Activated CD4-positive, alpha-beta memory T cell treated with anti-CD3 and anti-CD28 coated beads for 36 hours (primary cell): ENCODE data around the gene GALNT6. TPM values are rescaled to one million over a fixed set of nuclear protein-coding genes. Genes with fewer than 3 reads are reported as not detected.

Experiments used
- CTCF ChIA-PET: fragments of 350-600 bp; sonication (Branson Sonifier 250); formaldehyde crosslinking; loops from one replicate; lab custom pipeline; 2021; ENCODE audit warnings: antibody characterized with exemption, inconsistent platforms; lab: Charles Lee
- POLR2A ChIA-PET: fragments of 350-600 bp; sonication (Branson Sonifier 250); formaldehyde crosslinking; loops from one replicate; lab custom pipeline; 2021; ENCODE audit warnings: antibody characterized with exemption; lab: Charles Lee
- DNase-seq: peaks from one replicate; pipeline ENCODE4 v3.0.0-alpha.2; 2020
- H3K27ac Mint-ChIP-seq: one replicate; pipeline ENCODE4 v1.8.0; 2021; ENCODE audit warnings: mixed read lengths
- H3K27me3 Mint-ChIP-seq: one replicate; pipeline ENCODE4 v1.8.0; 2021; ENCODE audit warnings: mixed read lengths
- H3K36me3 Mint-ChIP-seq: one replicate; pipeline ENCODE4 v1.8.0; 2021; ENCODE audit warnings: mixed read lengths
- H3K4me1 Mint-ChIP-seq: one replicate; pipeline ENCODE4 v1.8.0; 2021; ENCODE audit warnings: low read depth, mixed read lengths
- H3K4me3 Mint-ChIP-seq: one replicate; pipeline ENCODE4 v1.8.0; 2021; ENCODE audit warnings: mild to moderate bottlenecking, mixed read lengths
- H3K9me3 Mint-ChIP-seq: one replicate; pipeline ENCODE4 v1.8.0; 2021; ENCODE audit warnings: mixed read lengths
- intact Hi-C: fragments of 100-400 bp; cut with micrococcal nuclease; formaldehyde crosslinking; loops from one replicate; pipeline ENCODE4 v1.15.1; 2023
- total RNA-seq, 2 experiments: library from RNA; stranded (reverse); gene quantifications; one replicate each; pipeline ENCODE4 v1.2.3, GENCODE V29; 2021

Gene GALNT6
- total RNA-seq, 2 experiments from 2014 or later, result 13.1 to 15.8 TPM

DNA sequence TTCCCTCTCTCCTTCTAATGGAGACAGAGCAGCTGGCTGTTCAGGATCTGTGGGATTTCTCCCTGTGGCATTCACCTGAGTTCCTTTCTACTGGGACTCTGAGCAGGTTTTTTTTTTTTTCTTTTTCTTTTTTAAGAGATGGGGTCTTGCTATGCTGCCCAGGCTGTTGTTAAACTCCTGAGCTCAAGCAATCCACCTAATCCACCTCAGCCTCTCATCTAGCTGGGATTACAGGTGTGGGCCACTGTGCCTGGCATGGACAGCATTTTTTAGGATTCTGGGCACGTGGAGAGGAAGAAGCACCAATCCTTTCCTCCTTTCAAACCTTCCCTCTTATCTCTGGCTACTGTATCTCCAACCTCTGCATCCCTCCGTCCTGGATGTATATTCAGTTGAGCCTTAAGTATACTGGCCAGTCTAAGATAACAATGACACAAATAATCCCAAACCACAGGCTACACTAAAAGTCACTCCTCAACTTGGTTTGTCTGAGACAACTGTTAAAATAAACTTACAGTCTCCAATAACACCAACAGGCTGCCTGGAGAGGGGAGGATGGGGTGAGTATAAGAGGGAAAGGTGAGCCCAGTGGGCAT, 28.4 kb downstream of the GALNT6 start:
- H3K4me3 Mint-ChIP-seq, result no peak overlapping the region
- intact Hi-C loops, result no loop called here
- no peak overlapping the region for H3K27ac Mint-ChIP-seq
- POLR2A ChIA-PET, result no interaction called here
- H3K9me3 Mint-ChIP-seq, result no peaks in the 10 kb centered on the region
- H3K36me3 Mint-ChIP-seq, result peaks cover 1% of the 10 kb centered on the region
- no peak for DNase-seq
- CTCF ChIA-PET, result no interaction called here
- H3K27me3 Mint-ChIP-seq, result no peaks in the 10 kb centered on the region
- peaks cover 11% of the 10 kb centered on the region for H3K4me1 Mint-ChIP-seq

DNA sequence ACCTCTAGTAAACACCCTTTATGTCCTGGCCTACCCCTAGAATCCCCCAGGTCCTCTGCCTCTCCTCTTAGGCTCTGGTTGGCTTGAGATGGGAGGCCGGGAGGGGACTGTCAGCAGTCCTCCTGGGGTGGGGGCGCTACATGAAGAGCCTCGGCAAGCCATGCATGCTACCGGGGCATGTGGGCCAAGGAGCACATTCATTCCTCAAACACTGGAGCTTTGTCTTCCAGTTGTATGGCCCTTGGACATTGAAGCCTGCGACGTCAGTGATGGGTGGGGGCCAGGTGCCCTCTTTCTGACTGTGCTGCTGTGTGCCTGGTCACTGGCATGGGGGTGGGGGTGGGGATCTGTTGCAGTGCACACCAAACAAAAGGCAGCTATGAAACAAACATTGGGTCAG, 28.9 kb downstream of the GALNT6 start:
- no peaks in the 10 kb centered on the region for H3K27me3 Mint-ChIP-seq
- H3K9me3 Mint-ChIP-seq, result no peaks in the 10 kb centered on the region
- intact Hi-C loops, result no loop called here
- H3K27ac Mint-ChIP-seq, result no peak overlapping the region
- H3K36me3 Mint-ChIP-seq, result peaks cover 1% of the 10 kb centered on the region
- no peak overlapping the region for H3K4me3 Mint-ChIP-seq
- ChIA-PET CTCF (no interaction called here), POLR2A (no interaction called here)
- H3K4me1 Mint-ChIP-seq, result peaks cover 10% of the 10 kb centered on the region
- no peak for DNase-seq

DNA sequence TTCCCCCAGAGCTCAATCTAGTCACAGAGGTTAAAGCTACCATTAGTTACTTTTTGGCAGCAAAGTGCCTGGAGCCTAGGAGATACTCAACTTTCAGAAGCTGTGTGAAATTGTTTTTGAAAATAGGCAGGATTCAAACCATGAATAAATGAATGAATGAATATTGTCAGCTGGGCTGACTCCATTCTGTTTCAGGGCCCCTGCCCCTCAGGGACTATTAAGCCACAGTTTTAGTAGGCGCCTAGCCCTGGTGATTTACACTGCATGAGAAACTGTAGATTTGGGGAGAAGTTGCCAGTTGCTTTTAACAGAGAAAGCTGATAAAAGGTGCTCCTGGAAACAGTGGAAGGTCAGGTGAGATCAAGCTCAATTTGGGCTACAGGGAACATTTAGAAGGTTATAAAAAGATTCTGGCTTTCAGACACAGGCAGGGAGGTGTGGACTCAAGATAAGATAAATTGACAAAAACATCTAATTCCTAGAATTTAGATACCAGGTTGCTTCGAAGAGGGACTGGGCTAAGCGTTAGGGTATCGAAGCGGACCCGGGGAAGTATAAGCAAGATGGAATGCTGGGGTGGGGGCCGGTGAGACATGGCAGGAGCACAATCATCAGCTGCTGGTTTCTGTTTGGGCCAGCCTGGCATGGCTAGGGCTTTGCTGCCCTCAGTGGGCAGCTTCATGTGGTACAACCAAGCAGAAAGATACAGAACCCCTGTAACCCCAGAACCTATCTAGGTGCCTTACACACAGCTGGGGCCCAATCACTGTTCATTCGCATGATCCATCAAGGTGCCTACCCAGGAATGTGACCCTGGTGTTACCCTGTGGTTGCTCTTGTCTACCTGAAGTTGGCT, 29.8 kb downstream of the GALNT6 start:
- Mint-ChIP-seq H3K27me3 (no peaks in the 10 kb centered on the region), H3K4me1 (peaks cover 13% of the 10 kb centered on the region), H3K9me3 (no peaks in the 10 kb centered on the region), H3K27ac (no peak overlapping the region), H3K4me3 (no peak overlapping the region), H3K36me3 (peaks cover 1% of the 10 kb centered on the region)
- ChIA-PET CTCF (no interaction called here), POLR2A (no interaction called here)
- intact Hi-C loops, result no loop called here
- DNase-seq, result no peak

DNA sequence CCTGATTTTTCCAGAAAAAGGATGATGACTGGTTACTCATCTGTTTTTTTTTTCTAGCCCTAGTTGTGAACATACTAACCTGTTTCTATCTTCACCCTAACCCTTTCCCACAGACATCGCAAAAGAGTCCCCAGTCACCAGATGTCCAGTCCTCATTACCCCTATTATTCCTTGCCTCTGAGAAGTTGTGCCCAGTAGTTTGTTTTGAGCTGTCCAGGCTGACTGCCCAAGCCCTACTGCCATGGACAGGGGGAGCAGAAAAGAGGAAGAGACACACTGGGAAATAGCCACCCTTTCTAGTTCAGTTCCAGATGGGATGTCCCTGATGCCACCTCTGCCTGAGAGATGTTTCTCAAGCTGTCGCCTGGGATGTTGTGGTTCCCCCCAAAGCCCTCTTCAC, 30.9 kb downstream of the GALNT6 start:
- POLR2A ChIA-PET, result no interaction called here
- H3K9me3 Mint-ChIP-seq, result no peaks in the 10 kb centered on the region
- no peak overlapping the region for H3K27ac Mint-ChIP-seq
- CTCF ChIA-PET, result interaction anchor here (1.2 kb wide), 1 partner anchor 19 kb away, joined by 3 read pairs; no protein-coding TSS in a partner anchor
- H3K27me3 Mint-ChIP-seq, result no peaks in the 10 kb centered on the region
- peaks cover 12% of the 10 kb centered on the region for H3K4me1 Mint-ChIP-seq
- H3K4me3 Mint-ChIP-seq, result no peak overlapping the region
- intact Hi-C loops, result no loop called here
- DNase-seq, result no peak
- H3K36me3 Mint-ChIP-seq, result peaks cover 1% of the 10 kb centered on the region

- intact Hi-C loops, result no loop called here
Measured at GRCh38 chr12:51359851-51360250, 31.4 kb downstream of the GALNT6 start.

GRCh38 chr12:51358496-51358895, 32.7 kb downstream of the GALNT6 start:
- H3K4me3 Mint-ChIP-seq, result no peak overlapping the region
- ChIA-PET CTCF (interaction anchor here (1.0 kb wide), 1 partner anchor 174 kb away, joined by 3 read pairs; no protein-coding TSS in a partner anchor), POLR2A (no interaction called here)
- no peaks in the 10 kb centered on the region for H3K9me3 Mint-ChIP-seq
- no peaks in the 10 kb centered on the region for H3K27me3 Mint-ChIP-seq
- intact Hi-C loops, result no loop called here
- DNase-seq, result no peak
- H3K27ac Mint-ChIP-seq, result peak overlapping the region; percentile 15
- H3K4me1 Mint-ChIP-seq, result peaks cover 12% of the 10 kb centered on the region
- peaks cover 3% of the 10 kb centered on the region for H3K36me3 Mint-ChIP-seq

More at GRCh38 chr12:51359851-51360250, 31.4 kb downstream of the GALNT6 start:
- Mint-ChIP-seq H3K4me3 (no peak overlapping the region), H3K27me3 (no peaks in the 10 kb centered on the region), H3K27ac (no peak overlapping the region), H3K36me3 (peaks cover 3% of the 10 kb centered on the region), H3K4me1 (peaks cover 12% of the 10 kb centered on the region), H3K9me3 (no peaks in the 10 kb centered on the region)
- ChIA-PET POLR2A (no interaction called here), CTCF (interaction anchor here (1.2 kb wide), 1 partner anchor 19 kb away, joined by 3 read pairs; no protein-coding TSS in a partner anchor)
- no peak for DNase-seq

- ChIA-PET CTCF (no interaction called here), POLR2A (no interaction called here)
- H3K27ac Mint-ChIP-seq, result no peak overlapping the region
- H3K36me3 Mint-ChIP-seq, result peaks cover 3% of the 10 kb centered on the region
- intact Hi-C loops, result no loop called here
- peak; percentile 64 for DNase-seq
- no peaks in the 10 kb centered on the region for H3K9me3 Mint-ChIP-seq
- H3K4me1 Mint-ChIP-seq, result peaks cover 12% of the 10 kb centered on the region
- H3K4me3 Mint-ChIP-seq, result no peak overlapping the region
- no peaks in the 10 kb centered on the region for H3K27me3 Mint-ChIP-seq
Measured at GRCh38 chr12:51357374-51358047, 33.7 kb downstream of the GALNT6 start.

DNA sequence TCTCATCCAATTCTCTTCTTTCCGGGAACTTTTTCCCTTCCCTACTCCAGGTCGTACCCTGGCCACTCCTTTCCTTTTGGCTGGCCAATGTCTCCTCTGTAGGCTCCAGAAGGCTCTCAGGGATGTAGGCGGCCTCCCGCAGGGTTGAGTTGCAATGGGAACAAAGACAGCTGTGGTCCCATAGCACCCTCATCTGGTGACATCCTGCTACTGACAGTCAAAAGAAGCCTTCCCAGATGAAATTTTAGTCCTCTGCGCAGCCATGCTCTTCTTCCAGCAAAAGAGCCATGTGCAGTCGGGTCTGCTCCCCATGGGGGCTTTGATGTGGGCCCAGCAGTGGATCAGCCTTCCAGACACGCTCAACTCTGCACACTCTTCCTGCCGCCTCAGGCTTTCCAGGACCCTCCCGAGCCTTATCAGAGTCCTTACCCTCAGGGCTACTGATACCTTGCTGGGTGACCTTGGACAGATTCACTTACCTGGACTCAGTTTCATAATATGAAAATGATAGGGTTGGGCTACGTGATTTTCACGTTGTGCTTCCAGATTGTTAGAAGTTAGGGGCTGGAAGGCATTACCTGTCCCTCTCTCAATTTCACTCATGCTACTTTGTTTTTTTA, 39.2 kb downstream of the GALNT6 start:
- POLR2A ChIA-PET, result interaction anchor here (0.6 kb wide), 1 partner anchor 103 kb away, joined by 4 read pairs; no protein-coding TSS in a partner anchor
- no peak overlapping the region for H3K4me3 Mint-ChIP-seq
- CTCF ChIA-PET, result interaction anchor here (0.6 to 4.8 kb wide), 10 partner anchors 11 to 525 kb away, joined by 3 to 45 read pairs (median 4); no protein-coding TSS in a partner anchor
- no peaks in the 10 kb centered on the region for H3K27me3 Mint-ChIP-seq
- peaks cover 1% of the 10 kb centered on the region for H3K36me3 Mint-ChIP-seq
- DNase-seq, result peak; percentile 63
- no peaks in the 10 kb centered on the region for H3K9me3 Mint-ChIP-seq
- peaks cover 3% of the 10 kb centered on the region for H3K4me1 Mint-ChIP-seq
- intact Hi-C loops, result no loop called here
- no peak overlapping the region for H3K27ac Mint-ChIP-seq

- Mint-ChIP-seq H3K9me3 (no peaks in the 10 kb centered on the region), H3K36me3 (no peaks in the 10 kb centered on the region), H3K4me1 (no peaks in the 10 kb centered on the region), H3K4me3 (no peak overlapping the region), H3K27me3 (no peaks in the 10 kb centered on the region), H3K27ac (no peak overlapping the region)
- CTCF ChIA-PET, result interaction anchor here (1.6 to 4.8 kb wide), 2 partner anchors 8 to 87 kb away, joined by 12 to 45 read pairs; no protein-coding TSS in a partner anchor
- no peak for DNase-seq
- intact Hi-C loops, result loop anchor here (10.0 kb wide), 1 partner anchor 584 kb away; the partner anchor contains the start of gene ATF1
- POLR2A ChIA-PET, result no interaction called here
Measured at GRCh38 chr12:51349026-51349425, 42.2 kb downstream of the GALNT6 start.

- CTCF ChIA-PET, result no interaction called here
- POLR2A ChIA-PET, result no interaction called here
- Mint-ChIP-seq H3K4me1 (peaks cover 2% of the 10 kb centered on the region), H3K36me3 (no peaks in the 10 kb centered on the region), H3K4me3 (no peak overlapping the region), H3K27me3 (no peaks in the 10 kb centered on the region), H3K27ac (peak overlapping the region; percentile 38), H3K9me3 (no peaks in the 10 kb centered on the region)
- no peak for DNase-seq
- intact Hi-C loops, result loop anchor here (10.0 kb wide), 1 partner anchor 583 kb away; the partner anchor contains the start of gene ATF1
Measured at GRCh38 chr12:51348116-51348515, 43.1 kb downstream of the GALNT6 start.

- H3K27ac Mint-ChIP-seq, result no peak within 1 kb of the TSS
- POLR2A ChIA-PET, result no interaction called here
- H3K36me3 Mint-ChIP-seq, result no peaks in the 10 kb centered on the region
- no peaks in the 10 kb centered on the region for H3K9me3 Mint-ChIP-seq
- intact Hi-C loops, result loop anchor here (10.0 kb wide), 1 partner anchor 582 kb away; the partner anchor contains the start of gene ATF1
- DNase-seq, result no peak
- H3K4me1 Mint-ChIP-seq, result peaks cover 12% of the 10 kb centered on the region
- no peak within 1 kb of the TSS for H3K4me3 Mint-ChIP-seq
- H3K27me3 Mint-ChIP-seq, result no peaks in the 10 kb centered on the region
- CTCF ChIA-PET, result no interaction called here
Measured at GRCh38 chr12:51346581-51346980, 44.6 kb downstream of the GALNT6 start, which contains the start of gene CELA1. Gene CELA1, minus strand, starts transcription at chr12:51346679. Its CDS starts 41 bp downstream, at chr12:51346638.
